ENCODE data around the gene YWHAE.
A peak's percentile ranks its signal among the peaks of the same experiment; 100 is the strongest.
"Not testable (repeated sequence)": the region's sequence is repeated elsewhere in the genome, so short reads cannot be mapped to it uniquely, and the experiment has no call there.

The YWHAE gene

DNA sequence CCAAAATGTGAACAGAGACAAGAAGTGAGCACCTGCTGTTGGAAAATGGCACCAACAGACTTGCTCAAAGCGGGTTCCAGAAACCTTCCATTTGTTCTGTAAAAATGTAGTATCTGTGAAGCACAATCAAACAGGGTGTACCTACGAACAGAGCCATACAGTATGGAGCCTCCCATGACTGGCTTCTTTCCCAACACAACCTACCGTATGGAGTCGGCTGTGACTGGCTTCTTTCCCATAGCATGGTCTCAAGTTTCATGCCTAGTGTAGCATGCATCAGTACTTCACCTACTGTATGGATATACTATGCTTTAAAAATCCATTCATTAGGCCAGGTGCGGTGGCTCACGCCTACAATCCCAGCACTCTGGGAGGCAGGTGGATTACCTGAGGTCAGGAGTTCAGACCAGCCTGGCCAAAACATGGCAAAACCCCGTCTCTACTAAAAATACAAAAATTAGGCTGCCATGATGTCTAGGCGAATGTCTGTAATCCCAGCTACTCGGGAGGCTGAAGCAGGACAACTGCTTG lies 26.2 kb downstream of the YWHAE start:
- no peak for DNase-seq (ENCODE audit: low spot score)

DNA sequence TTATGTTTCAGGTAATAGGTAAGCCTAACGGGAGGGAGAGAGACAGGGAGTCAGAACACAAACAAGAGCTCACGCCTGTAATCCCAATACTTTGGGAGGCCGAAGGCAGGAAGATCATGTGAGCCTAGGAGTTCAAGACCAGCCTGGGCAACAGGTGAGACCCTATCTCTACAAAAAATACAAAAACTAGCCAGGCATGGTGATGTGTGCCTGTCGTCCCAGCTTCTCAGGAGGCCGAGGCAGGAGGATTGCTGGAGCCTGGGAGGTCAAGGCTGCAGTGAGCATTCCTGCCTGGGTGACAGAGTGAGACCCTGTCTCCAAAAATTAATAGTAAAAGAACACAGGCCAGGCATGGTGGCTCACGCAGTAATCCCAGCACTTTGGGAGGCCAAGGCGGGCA lies 27.4 kb downstream of the YWHAE start:
- no peak for DNase-seq (ENCODE audit: low spot score)

DNA sequence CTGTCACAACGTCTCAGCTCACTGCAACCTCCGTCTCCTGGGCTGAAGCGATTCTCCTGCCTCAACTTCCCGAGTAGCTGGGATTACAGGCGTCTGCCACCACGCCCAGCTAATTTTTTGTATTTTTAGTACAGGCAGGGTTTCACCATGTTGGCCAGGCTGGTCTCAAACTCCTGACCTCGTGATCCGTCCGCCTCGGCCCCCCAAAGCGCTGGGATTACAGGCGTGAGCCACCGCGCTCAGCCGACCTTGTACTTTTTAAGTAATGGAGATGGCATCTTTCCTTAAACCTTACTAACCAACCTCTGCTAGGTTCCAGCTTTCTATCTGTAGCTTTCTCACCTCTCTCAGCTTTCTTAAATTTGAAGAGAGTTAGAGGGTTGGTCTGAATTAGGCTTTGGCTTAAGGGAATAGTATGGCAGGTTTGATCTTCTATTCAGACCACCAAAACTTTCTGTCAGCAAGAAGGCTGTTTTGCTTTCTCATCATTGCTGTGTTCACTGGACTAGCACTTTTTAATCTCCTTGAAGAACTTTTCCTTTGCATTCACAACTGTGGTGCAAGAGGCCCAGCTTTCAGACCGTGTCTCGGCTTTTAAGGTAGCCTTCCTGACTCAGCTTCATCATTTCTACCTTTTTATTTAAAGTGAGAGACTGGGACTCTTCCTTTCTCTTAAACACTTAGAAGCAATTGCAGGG lies 28.0 kb downstream of the YWHAE start:
- no peak for DNase-seq (ENCODE audit: low spot score)

DNA sequence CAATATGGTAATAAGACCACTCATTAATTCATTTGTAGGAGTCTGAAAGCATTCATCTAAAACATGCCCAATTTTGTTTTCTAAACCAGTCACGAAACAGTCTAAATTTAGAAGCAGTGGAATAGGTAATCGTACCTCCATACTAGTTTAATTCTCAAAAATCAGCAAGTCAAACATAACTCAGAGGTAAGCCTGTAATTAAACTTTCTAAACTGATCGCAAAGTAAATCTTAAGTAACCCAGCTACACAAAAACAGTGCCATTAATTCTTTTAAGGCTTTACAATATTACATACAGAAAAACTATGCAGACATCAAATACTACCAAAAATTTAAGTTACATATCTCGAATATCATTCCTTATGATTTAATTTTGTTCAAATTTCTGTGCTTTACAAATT lies 31.4 kb downstream of the YWHAE start:
- DNase-seq (ENCODE audit: low spot score): no peak

DNA sequence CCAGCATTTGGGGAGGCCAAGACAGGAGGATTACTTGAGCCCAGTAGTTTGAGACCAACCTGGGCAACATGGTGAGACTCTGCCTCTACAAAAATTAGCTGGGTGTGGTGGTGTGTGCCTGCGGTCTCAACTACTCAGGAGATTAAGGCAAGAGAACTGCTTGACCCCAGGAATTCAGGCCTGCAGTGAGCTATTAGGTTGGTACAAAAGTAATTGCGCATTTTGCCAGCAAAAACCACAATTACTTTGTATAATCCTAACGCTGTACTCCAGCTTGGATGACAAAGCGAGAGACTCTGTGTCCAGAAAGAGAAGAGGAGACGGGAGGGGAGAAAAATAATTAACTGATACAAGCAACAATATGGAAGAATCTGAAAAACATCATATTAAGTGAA lies 32.7 kb downstream of the YWHAE start:
- DNase-seq (ENCODE audit: low spot score): no peak

DNA sequence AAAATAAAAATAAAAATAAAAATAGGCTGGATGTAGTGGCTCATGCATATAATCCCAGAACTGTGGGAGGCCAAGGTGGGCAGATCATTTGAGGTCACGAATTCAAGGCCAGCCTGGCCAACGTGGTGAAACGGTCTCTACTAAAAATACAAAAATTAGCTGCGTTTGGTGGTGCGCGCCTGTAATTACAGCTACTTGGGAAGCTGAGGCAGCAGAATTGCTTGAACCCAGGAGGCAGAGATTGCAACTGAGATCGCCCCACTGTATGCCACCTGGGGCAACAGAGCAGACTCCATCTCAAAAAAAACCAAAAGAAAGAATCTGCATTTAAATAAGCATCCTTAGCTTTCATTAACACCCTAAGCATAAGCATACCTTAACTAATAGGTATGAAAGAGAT lies 33.8 kb downstream of the YWHAE start:
- DNase-seq (ENCODE audit: low spot score): no peak

DNA sequence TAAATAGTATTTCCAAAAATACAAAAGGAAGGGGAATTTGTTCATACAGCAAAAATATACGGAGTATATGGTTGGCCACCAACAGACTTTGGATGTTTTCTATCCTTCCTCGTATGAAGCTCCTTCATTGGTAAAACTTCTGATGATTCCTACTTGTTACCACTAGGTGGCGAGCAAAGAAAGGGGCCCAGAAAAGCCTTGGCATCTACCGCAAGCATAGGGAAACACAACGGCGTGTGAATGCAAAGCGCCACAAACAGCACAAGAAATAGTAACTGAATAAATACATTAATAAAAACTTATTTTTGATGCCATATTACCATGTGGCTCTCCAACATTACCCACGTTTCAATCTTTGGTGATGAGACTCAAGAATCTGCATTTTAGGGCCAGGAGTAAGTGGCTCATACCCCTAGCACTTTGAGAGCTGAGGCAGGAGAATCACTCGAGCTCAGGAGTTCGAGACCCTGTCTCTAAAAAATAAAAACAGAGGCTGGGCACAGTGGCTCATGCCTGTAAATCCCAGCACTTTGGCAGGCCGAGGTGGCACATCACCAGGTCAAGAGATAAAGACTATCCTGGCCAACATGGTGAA lies 34.5 kb downstream of the YWHAE start:
- peak; percentile 74 for DNase-seq (ENCODE audit: low spot score)

DNA sequence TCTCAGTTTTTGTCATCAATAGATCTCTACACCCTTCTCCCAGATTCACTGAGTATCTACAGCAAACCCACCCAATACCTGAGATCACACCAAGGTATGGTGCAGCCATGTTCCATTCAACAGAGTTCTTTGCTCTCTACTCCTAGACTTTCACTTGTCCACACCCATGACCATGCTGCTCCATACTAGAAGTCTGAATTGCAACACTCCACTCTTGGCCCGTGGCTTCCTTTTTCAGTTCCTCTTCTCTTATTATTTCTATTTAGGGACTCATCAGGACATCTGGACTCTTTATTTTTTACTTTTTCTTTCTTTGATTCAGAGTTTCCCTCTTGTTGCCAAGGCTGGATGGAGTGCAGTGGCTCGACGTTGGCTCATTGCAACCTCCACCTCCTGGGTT lies 37.1 kb downstream of the YWHAE start:
- DNase-seq (ENCODE audit: low spot score): no peak

DNA sequence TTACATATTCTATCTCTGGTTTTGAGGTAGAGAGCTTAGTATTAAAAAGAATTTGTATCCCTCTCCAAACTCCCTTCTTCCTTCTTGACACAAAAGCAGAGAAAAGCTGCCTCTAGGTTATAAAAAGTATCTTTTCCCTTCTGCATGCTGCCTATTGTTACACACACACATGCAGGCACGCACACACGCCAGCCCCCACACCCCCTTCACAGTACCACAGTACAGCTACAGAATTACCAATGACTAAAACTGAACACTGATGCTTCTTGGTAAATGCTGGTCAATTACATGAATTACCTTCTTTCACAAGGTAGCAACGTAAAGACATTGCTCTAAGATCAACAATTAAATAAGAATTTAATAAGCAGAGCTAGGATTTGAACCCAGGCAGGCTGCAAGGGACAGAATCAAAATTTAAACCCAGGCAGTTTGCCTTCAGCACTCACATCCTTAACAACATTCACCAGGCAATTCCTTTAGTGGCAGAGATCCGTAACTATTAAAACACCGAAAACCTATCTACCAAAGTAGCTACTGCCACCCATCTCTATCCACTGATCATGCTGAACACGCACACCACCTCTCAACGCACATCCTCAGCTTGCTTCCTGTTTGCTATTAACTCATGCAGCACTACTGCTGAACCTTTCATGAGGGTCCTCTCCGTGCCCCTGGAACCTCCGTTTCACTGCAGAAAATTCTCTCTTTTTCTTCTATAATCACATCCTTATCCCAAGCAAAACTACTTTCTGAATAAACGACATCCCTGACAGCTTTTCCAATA lies 37.8 kb downstream of the YWHAE start:
- no peak for DNase-seq (ENCODE audit: low spot score)

DNA sequence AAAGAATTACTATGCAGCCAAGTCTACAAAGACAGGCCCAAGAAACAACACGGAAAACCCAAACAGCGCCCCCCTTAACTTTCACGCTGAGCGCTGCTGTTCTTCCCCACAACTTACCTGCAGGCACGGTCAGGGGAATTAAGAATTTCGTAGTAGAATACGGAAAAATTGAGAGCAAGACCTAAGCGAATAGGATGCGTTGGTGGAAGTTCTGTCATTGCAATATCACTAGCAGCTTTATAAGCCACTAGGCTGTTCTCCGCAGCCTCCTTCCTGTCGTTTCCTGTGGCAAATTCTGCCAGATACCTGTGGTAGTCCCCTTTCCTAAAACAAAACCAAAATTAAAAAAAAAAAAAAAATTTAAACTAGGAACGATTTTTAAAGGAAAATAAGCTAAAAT lies 39.0 kb downstream of the YWHAE start:
- DNase-seq (ENCODE audit: low spot score): no peak

DNA sequence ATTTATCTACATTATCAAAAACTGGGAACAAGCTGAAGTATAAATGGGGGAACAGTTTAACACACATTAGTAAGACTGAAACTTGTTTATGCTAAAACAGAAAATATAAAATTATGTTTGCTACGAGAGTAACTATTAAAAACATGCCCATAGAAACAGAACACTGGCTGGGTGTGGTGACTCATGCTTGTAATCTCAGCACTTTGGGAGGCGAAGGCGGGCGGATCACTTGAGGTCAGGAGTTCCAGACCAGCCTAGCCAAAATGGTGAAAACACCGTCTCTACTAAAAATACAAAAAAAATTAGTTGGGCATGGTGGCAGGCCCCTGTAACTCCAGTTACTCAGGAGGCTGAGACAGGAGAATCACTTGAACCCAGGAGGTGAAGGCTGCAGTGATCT lies 39.7 kb downstream of the YWHAE start:
- not testable (repeated sequence) for DNase-seq (ENCODE audit: low spot score)

DNA sequence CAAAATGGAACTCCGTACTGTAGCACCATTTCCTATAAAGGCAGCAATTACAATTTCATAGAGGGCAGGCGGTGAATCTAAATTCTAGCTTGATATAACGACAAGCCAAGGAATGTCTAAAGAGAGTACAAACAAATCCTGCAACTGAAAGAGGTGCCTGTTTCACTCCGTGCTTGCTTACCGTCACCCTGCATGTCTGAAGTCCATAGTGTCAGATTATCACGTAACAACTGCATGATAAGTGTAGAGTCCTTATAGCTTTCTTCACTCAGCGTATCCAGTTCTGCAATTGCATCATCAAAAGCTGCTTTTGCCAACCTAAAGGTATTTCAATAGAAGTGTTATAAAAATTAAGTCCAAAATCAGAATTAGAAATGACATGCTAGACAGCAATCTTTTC lies 46.0 kb downstream of the YWHAE start:
- DNase-seq (ENCODE audit: low spot score): no peak

DNA sequence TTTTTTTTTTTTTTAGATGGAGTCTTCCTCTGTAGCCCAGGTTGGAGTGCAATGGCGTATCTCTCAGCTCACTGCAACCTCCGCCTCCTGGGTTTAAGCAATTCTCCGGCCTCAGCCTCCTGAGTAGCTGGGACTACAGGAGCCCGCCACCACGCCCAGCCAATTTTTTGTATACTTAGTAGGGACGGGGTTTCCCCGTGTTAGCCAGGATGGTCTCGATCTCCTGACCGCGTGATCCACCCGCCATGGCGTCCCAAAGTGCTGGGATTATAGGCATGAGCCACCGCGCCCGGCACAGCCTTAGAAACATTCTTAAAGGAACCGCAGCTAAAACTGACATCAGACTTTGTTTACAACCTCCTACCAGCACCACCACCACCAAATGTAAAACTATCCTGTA lies 47.5 kb downstream of the YWHAE start:
- DNase-seq (ENCODE audit: low spot score): not testable (repeated sequence)

DNA sequence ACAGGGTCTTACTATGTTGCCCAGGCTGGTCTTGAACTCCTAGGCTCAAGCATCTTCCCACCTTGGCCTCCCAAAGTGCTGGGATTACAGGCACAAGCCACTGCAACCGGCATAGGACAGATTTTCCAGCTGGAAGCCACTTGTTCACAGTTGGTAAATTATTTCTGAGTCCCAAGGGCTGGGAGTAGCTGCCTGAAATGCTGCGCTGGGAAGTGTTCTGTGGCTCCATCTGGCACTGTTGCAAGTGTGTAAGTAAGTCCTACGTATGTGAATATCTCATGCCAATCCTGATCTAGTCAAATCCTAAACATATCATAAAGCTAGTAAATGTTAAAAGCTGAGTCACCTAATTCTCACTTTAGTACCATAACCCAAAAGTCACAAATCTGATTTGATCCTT lies 48.1 kb downstream of the YWHAE start:
- DNase-seq (ENCODE audit: low spot score): no peak

DNA sequence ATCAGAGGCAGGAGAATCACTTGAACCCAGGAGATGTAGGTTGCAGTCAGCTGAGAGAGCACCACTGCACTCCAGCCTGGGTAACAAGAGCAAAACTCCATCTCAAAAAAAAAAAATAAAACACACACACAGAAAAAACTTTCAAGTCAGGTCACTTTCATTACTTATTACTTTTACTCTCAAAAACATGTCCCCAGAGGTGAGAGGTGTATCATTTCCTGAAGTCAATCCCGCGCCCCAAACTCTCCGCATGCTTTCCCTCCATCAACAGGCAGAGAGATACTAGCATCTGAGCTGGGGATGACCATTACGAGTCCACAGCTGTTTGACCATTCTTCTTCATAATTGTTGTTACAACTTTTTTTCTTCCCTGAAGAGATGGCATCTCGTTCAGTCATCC lies 48.7 kb downstream of the YWHAE start:
- no peak for DNase-seq (ENCODE audit: low spot score)

DNA sequence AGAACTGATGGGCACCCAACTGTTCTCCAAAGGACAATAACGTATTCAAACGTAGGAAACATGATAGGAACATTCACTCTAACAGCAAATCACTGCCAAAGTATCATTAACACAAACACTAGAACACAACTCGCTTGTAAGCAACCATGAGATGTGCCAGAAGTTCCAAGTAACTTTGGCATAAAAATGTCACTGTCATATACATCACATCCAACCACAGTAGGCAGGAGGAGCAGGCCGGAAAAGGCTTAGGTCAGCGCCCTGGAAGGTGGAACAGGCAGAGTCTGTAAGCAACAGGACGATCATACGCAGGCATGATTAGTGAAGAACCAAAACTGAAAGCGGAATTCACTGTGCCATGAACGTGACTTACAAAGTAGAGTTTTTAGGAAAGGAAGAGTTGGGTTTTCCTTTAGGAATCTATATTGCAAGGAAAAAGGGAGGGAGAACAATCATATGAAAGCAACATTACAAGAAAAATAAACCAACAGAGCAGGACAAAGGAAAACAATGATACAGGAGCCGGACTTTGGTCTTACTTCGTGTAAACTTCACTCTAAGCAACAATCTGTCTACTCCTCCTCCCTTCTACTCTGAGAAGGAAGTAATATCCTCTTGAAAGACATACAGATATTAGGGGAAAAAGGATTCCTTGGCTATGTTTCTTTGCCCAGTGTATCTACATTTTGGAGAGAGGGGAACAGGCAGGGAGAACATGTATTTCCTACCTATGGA lies 52.3 kb downstream of the YWHAE start:
- no peak for DNase-seq (ENCODE audit: low spot score)

DNA sequence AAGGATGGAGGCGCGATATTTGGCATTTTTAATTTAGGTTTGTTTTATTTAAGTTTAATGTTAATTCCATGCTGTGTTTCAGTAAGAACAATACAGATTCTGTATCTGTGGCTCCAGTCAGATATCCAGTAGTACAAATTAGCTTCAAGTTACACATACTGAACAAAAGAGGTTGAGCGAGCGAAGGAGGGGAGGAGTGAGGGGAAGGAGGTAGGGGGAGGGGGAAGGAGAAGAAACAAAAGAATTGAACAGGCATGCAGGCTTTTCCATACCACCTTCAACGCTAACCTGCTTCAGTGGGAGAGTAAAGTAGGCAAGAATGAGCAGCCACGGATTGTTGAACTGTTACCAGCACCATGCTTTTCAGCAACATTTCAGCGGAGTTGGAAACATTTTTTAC lies 55.5 kb downstream of the YWHAE start:
- no peak for DNase-seq (ENCODE audit: low spot score)

DNA sequence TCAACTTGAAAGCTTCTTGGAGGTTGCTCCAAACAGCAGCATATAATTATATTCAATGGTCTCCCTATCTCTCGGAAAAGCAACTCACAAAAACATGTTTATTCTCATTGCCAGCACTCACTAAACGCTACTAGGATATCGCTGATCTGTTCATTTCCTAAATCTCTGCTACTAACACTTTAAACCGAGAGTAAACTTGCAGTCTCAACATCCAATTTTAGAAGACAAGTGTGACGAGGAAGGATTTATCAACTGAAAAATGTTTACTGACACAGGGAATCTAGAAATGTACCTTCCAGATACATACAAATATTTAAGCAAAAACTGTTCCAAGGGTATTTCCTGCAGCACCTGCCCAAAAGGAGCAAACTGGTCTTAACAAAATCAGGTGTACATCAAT lies 56.5 kb downstream of the YWHAE start:
- no peak for DNase-seq (ENCODE audit: low spot score)

DNA sequence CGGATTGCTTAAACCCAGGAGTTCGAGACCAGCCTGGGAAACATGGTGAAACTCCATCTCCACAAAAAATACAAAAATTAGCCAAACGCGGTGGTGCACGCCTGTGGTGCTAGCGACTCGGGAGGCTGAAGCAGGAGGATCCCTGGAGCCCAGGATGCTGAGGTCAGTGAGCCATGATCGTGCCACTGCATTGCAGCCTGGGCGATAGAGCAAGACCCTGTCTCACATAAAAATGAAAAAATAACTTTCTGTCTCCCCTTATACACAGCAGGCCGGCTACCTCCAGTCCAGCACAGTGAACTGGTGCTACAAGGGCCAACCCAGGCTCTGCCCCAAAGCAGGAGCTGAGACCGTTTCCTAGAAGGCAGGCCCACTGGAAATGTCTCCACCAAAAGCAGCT lies 59.7 kb downstream of the YWHAE start:
- no peak for DNase-seq (ENCODE audit: low spot score)

DNA sequence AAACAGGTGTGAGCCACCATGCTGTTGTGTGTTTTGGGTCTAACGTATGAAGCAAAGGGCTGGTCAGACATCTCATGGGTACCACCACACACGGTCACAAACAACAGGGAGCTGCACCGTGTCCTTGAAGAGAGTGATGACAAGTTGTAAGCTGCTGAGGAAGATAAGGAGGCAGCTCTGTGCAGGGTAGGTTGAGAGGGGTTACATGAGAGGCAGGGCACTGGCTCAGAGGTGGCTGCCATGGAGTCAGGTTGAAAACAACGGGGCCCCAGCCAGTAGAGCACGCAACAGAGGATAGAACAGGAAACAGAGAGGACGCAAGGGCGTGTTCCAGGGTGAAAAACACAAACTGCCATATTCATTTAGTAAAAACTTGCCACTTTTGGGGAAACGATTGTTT lies 68.3 kb downstream of the YWHAE start:
- DNase-seq (ENCODE audit: low spot score): no peak

DNA sequence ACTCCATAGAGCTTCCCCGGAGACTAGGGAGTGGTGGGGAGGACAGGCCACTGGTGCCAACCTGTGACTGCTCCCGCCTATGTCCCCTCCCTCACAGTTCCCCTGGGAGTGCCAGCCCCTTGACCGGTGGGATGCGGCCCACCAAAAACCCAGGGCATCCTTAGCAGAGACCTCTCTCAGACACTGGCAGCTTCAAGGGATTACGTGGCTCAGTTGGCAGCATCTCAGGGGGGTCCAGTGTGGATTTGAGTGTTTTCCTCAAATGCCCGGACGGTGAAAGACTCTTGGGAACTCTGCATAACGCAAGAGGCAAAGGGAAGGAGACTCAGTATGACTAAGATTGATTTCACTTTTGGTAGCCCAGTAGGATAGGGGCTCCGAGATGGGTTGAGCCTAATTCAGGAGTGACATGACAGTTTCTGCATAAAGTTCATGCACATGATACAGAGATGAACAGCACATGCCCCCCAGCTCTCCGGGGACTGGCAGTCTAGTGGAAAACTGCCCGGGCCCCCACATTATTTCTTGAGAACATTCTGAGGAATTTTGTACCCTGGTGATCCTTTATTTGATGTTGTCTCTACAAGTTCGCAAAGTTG lies 70.2 kb downstream of the YWHAE start:
- no peak for DNase-seq (ENCODE audit: low spot score)

DNA sequence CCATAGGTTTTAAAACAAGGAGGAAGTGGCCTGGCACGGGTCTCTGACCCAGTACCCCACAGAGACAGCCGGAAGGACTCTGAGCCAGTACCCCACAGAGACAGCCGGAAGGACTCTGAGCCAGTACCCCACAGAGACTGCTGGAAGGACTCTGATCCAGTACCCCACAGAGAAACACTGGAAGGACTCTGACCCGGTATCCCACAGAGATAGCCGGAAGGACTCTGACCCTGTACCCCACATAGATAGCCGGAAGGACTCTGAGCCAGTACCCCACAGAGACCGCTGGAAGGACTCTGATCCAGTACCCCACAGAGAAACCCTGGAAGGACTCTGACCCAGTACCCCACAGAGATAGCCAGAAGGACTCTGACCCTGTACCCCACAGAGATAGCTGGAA lies 71.6 kb downstream of the YWHAE start:
- no peak for DNase-seq (ENCODE audit: low spot score)
